ENCODE results near the gene ADRA2A.

The ADRA2A gene

GRCh38 chr10:111110771-111111170 lies 33.9 kb downstream of the ADRA2A start:
- no peak for DNase-seq

GRCh38 chr10:111112333-111112732 lies 35.5 kb downstream of the ADRA2A start:
- no peak for DNase-seq

GRCh38 chr10:111113238-111113960 lies 36.6 kb downstream of the ADRA2A start:
- no peak for DNase-seq

- DNase-seq: peak in 3 of 4 experiments; percentile 22 to 32 (median 22)
Observed at GRCh38 chr10:111113961-111114757, 37.3 kb downstream of the ADRA2A start.

DNA sequence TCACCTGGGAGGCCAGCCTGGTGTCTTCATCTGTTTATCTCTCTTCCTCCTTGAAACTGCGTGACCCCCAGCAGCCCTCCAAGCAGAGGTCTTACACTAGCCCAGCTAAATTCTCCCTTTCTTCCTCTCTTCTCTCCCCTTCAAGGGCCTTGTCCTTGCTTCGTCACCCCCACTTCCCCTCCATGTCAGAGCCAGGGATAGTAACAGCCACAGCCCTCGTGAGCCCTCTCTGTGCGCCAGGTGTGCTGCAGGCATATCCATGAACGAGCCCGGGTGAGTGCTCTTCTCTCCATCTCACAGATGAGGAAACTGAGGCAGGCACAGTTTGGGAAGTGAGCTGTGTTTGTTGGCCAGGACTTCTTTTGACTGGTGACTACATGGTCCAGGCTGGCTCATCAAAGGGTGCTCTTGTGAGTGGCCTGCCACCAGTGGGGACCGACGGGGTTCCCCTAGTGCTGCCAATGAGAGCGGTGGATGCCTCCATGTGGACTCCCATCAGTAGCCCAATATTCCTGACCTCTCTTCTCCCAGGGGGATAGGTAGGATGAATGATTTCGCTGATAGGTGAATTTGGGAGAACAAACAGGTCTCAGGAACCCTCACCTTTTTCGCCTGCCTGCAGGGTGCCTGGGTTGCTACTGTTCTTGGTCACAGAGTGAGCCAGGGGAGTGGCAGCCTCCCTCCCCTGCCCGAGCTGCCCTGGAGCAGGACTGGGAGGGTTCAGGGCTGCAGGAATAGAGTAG lies 38.1 kb downstream of the ADRA2A start:
- DNase-seq: peak in 1 of 4 experiments; percentile 7

DNA sequence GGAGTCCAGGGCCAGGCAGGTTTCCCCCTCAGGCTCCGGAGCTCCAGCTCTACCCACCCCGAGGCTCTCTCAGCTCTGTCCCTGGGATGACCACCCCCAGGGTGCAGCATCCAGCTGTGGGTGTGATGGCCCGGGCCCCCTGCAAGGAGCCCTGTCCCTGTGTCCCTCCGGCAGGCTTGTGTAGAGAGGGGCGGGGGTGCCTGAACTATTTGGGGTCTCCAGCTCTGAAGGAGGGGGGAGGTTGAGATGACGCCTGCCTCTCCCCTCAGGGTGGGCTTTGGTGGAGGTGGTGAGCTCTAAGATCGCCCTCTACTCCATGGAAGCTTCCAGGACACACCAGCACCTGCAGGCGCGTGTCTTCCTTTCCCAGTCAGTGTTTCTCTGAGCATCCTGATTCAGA lies 39.4 kb downstream of the ADRA2A start:
- no peak for DNase-seq

DNA sequence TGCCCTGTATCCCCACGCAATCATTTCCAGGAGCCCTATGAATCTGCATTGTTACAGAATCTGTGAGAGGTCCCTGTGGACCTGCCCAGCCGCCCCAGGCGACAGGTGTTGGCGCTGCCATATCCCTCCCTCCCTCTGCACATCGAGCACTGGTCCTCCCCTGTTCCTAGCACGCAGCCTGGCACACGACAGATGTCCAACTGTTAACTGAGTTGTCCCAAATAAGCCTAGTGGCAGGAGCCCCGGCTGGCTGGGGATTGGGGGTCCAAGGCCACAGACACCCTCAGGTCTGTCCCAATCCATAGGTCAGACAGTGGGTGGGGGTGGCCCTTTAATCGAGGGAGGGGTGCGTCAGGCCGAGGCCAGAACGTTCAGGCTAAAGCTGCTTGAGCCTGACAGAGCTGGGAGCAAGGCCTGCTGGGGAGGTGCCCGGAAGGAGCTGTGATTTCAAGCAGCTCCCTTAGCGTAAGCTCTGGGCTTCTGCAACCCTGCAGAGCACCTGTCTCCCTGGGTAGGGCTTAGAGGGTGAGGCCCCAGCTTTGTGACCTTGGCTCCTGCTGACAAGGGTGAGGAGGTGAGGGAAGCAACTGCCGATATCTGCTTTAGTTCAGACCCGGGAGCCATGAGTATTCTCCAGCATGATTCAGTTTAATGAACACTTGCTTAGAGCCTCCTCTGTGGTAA lies 40.1 kb downstream of the ADRA2A start:
- DNase-seq: no peak

GRCh38 chr10:111117528-111118277 lies 40.9 kb downstream of the ADRA2A start:
- no peak for DNase-seq

DNA sequence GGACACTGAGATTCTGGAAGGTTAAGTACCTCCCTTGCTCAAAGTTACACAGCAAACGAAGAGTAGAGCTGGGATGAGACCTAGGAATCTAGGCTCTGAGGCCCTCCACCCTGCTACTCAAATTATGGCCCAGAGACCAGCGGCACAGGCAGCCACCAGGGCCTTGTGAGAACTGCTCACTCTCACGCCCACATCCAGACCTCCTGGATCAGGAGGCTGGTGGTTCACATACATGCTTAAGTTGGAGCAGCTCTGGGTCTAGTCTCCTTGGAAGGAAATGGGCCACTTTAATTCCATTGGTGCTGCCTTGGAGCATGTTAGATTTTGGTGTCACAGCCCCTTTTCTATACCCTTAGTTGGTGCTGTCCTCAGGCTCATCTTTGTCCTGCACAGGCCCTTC lies 41.9 kb downstream of the ADRA2A start:
- no peak for DNase-seq

DNA sequence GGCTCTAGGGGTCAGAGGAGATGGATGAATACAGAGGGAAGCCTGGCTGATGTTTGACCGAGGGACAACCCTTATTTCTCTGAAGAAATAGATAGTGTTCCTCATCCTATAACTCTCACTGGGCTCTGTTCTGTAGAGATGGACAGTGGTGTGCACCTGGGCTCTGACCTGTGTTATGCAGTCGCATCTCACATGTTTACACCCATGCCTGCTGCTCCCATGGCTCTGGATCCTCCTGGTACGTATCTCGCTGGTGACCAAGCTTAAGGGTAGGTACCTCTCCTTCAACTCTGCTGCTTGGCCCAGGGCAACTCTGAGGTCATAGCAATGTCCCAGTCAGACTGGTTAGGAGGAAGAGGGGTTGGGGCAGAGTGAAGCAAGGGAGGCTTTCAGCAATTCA lies 42.8 kb downstream of the ADRA2A start:
- no peak for DNase-seq

GRCh38 chr10:111122127-111122526 lies 45.3 kb downstream of the ADRA2A start:
- no peak for DNase-seq

- DNase-seq: no peak
Observed at GRCh38 chr10:111123883-111124282, 47.1 kb downstream of the ADRA2A start.

- DNase-seq: no peak
Observed at GRCh38 chr10:111125102-111125501, 48.3 kb downstream of the ADRA2A start.

- DNase-seq: peak; percentile 22 to 56 (median 28)
Observed at GRCh38 chr10:111126077-111126476, 49.2 kb downstream of the ADRA2A start.

DNA sequence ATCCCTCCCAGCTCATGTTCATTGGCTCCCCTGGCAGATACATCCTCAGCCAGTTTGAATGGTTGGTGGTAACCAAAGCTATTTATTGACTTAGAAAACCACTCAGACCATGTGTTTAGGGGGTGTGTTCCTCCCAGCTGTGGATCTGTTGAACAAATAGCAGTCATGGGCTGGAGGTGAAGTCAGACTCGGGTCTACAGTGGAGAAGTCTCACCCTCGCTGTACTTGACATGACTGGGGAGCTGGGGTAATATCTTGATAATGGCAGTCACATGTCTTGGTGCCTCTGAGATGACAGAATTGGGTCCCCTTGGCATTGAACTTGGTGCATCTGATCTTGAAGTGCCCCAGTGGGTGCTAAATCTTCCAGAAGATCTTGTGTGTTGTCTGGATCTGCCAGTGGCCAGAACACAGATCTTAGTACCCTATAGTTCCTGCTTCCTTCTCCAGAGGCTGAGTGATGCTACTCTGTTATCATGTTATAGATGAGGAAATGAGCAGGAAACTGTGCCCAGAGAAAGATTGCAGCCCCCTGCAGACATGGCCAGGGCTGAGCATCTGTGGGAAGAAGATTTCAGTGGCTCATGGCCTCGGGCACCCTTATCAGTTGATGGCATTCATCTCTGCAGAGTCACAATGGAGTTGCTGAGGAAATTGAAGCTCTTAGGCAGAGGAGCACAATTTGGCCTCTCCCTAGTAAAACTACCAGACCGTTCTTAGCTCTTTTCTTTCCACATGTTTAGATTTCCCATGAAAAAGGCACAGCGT lies 50.4 kb downstream of the ADRA2A start:
- no peak for DNase-seq

DNA sequence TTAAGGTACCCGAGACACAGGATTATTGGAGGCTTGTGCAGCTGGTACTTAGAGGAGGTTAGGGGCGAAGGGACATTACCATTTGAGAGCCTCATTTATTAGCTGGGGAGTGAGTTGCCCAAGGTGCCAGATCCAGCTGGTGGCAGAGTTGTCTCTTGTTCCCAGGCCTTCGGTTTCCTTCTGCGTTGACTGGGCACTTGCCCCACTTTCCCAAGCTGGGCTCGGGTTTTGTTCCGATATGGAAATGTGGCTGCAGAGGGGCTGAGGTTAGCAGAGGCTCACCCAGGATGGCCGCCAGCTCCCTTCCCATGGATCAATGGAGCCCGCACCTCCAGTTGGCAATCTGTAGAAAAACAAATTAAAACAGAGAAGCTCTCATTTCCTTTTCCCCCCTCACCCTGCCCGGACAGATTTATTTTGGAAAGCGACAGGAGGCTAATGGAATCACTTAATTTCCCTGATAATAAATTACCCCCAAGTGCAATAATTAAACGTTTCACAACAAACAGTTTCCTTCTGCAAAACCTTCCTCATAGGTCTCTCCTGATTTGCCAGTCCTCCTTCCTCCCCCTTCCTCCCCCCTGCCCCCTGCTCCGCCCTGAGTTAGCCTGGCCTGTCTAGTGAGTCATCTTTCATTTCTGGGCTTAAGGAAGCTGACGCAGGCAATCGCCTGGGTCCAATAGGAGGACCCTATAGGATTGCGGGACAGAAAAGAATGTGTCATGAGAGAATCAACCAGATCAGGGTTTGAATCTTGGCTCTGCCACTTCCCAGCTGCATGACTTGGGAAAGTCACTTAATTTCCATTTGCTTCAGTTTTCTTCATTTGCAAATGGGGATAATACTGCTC lies 51.7 kb downstream of the ADRA2A start:
- peak; percentile 63 to 79 (median 68) for DNase-seq

- no peak for DNase-seq
Observed at GRCh38 chr10:111129363-111129762, 52.5 kb downstream of the ADRA2A start.

DNA sequence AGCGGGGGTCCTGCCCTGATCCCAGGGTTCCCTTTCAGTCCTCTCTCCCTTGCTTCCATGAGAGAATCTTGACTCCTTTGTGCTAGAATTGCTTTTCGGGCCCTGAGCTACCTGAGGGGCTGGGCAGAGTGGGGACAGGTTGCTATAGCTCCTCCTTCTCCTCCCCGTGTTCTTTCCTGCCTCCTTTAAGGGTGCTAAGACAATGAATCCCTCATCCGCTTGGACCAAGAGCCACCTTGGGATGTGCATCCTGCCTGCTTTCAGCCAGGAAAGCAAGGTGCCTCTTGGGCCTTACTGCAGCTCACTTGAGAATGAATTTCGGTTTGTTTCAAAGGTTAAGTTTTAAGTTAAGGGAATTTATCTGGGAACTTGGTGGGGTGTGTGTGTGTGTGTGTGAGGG lies 53.6 kb downstream of the ADRA2A start:
- no peak for DNase-seq
